Activated naive CD4-positive, alpha-beta T cell treated with anti-CD3 and anti-CD28 coated beads, Interleukin-2, amount 50 U/mL, for 24 hours (primary cell): ENCODE measurements around the gene NTN1.

ENCODE experiments used
- H3K27ac Mint-ChIP-seq: one replicate; pipeline ENCODE4 v1.8.0; 2021; ENCODE audit warnings: mild to moderate bottlenecking, mixed read lengths
- H3K27me3 Mint-ChIP-seq: one replicate; pipeline ENCODE4 v1.8.0; 2021; ENCODE audit warnings: mixed read lengths
- H3K36me3 Mint-ChIP-seq: one replicate; pipeline ENCODE4 v1.8.0; 2021; ENCODE audit warnings: mixed read lengths
- H3K4me1 Mint-ChIP-seq: one replicate; pipeline ENCODE4 v1.8.0; 2021; ENCODE audit warnings: mixed read lengths
- H3K4me3 Mint-ChIP-seq: one replicate; pipeline ENCODE4 v1.8.0; 2021; ENCODE audit warnings: mild to moderate bottlenecking, mixed read lengths
- H3K9me3 Mint-ChIP-seq: one replicate; pipeline ENCODE4 v1.8.0; 2021; ENCODE audit warnings: mixed read lengths

Gene NTN1

GRCh38 chr17:9051561-9051960 lies 30.3 kb downstream of the NTN1 start:
- Mint-ChIP-seq H3K27me3 (no peaks in the 10 kb centered on the region), H3K27ac (no peak overlapping the region), H3K36me3 (no peaks in the 10 kb centered on the region), H3K4me3 (no peak overlapping the region), H3K4me1 (no peaks in the 10 kb centered on the region), H3K9me3 (no peaks in the 10 kb centered on the region)

DNA sequence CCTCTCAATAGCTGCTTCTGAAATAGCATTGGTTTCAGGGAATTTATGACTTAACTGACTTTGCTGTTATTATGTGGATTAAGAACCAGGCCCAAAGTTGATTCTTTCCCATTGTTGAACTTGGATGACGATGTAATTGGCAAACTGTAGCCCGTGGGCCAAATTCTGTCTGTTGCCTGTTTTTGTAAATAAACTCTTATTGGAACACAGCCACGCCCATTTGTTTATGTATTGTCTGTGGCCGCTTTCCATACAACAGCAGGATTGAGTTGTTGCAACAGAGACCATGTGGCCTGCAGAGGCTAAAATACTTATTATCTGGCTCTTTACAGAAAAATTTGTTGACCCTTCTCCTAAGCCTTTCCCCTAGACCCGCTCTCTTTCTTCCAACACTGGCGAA lies 31.6 kb downstream of the NTN1 start:
- H3K4me3 Mint-ChIP-seq = no peak overlapping the region
- H3K27me3 Mint-ChIP-seq = no peaks in the 10 kb centered on the region
- H3K4me1 Mint-ChIP-seq = no peaks in the 10 kb centered on the region
- no peaks in the 10 kb centered on the region for H3K9me3 Mint-ChIP-seq
- no peak overlapping the region for H3K27ac Mint-ChIP-seq
- H3K36me3 Mint-ChIP-seq = no peaks in the 10 kb centered on the region

DNA sequence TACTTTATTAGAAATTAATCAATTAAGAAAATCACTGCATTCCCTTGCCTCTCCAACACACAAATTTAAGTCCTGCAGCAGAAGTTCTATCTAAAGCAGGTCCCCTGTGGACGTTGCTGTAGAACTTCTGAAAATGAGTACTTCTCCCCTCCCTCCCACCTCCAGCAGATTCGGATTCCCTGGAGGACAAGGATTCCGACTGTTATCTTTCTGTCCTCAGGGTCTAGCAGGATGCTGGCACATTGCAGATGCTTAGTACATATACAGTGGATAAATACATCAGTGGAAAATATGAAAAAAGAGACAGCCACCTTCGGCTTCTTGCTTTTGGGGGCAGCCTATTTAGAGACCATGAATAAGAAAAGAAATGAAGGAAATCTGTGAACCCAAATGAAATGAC lies 32.1 kb downstream of the NTN1 start:
- Mint-ChIP-seq H3K9me3 (no peaks in the 10 kb centered on the region), H3K36me3 (no peaks in the 10 kb centered on the region), H3K4me1 (no peaks in the 10 kb centered on the region), H3K4me3 (no peak overlapping the region), H3K27me3 (no peaks in the 10 kb centered on the region), H3K27ac (no peak overlapping the region)

GRCh38 chr17:9054126-9054975 lies 33.0 kb downstream of the NTN1 start:
- H3K36me3 Mint-ChIP-seq = no peaks in the 10 kb centered on the region
- H3K9me3 Mint-ChIP-seq = no peaks in the 10 kb centered on the region
- H3K27ac Mint-ChIP-seq = no peak overlapping the region
- H3K4me1 Mint-ChIP-seq = no peaks in the 10 kb centered on the region
- no peak overlapping the region for H3K4me3 Mint-ChIP-seq
- H3K27me3 Mint-ChIP-seq = no peaks in the 10 kb centered on the region

GRCh38 chr17:9055281-9055680 lies 34.0 kb downstream of the NTN1 start:
- H3K4me1 Mint-ChIP-seq = no peaks in the 10 kb centered on the region
- H3K27me3 Mint-ChIP-seq = no peaks in the 10 kb centered on the region
- no peaks in the 10 kb centered on the region for H3K36me3 Mint-ChIP-seq
- no peak overlapping the region for H3K27ac Mint-ChIP-seq
- H3K4me3 Mint-ChIP-seq = no peak overlapping the region
- no peaks in the 10 kb centered on the region for H3K9me3 Mint-ChIP-seq

DNA sequence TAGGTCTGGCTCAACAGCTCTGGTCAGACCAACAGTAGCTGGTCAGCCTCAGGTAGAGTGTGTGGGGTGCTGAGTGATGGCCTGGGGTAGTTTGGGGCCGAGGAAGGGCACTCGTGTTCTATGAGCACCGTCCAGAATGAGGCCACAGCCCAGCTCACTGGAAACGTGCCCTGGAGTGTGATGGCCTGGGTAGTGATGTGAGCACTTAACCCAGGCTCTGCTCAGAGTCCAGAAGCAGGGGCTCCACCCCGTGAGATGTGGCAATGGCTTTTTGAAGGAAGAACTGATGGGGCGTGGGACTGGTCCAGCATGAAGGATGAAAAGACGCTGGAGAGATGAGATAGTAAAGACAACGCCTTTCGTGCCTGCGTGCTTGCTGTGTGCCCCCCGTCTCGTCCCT lies 35.3 kb downstream of the NTN1 start:
- no peaks in the 10 kb centered on the region for H3K9me3 Mint-ChIP-seq
- H3K4me3 Mint-ChIP-seq = no peak overlapping the region
- no peak overlapping the region for H3K27ac Mint-ChIP-seq
- no peaks in the 10 kb centered on the region for H3K36me3 Mint-ChIP-seq
- no peaks in the 10 kb centered on the region for H3K27me3 Mint-ChIP-seq
- no peaks in the 10 kb centered on the region for H3K4me1 Mint-ChIP-seq

DNA sequence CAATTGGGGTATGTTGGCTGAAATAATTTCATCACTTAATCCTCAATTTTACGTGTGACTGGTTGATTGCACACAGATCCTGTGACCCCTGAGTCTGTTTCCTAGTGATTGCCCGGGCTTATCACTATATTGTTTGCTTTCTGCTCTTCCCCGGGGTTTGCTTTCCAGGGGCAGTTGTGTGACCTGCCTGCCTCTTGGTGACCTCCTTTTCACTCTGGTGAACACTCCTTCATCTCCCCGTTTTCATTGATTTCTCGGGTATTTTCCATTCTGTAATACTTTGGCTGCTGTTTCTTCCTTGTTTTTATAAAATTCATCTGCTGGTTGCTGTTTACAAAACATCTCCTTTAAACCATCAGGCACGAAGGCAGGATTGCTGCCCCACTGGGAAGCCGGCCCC lies 36.0 kb downstream of the NTN1 start:
- Mint-ChIP-seq H3K9me3 (no peaks in the 10 kb centered on the region), H3K4me3 (no peak overlapping the region), H3K36me3 (no peaks in the 10 kb centered on the region), H3K4me1 (no peaks in the 10 kb centered on the region), H3K27ac (no peak overlapping the region), H3K27me3 (no peaks in the 10 kb centered on the region)

- Mint-ChIP-seq H3K36me3 (no peaks in the 10 kb centered on the region), H3K9me3 (no peaks in the 10 kb centered on the region), H3K27ac (no peak overlapping the region), H3K27me3 (peaks cover 8% of the 10 kb centered on the region), H3K4me3 (no peak overlapping the region), H3K4me1 (no peaks in the 10 kb centered on the region)
Observed at GRCh38 chr17:9062399-9062902, 41.1 kb downstream of the NTN1 start.

DNA sequence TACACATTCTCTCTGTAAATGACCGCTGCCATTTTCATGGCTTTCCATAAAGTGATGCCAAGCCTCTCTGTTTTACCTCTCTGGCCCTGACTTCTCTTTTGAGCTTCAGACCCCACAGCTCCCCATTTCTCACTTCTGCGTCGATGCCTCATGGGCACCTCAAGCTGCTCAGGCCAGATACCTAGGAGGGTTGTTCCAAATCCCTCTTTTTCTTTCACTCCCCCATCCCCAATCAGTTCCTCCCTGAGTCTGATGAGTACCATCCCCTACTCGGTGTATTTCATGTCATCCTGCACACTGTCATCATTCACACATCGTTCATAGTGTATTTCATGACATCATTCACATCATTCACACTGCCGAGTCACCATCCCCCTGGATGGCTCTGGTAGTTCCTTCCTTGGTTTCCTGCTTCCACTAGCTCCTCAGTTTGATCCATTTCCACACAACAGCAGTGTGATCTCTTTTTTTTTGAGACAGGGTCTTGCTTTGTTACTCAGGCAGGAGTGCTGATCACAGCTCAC lies 43.1 kb downstream of the NTN1 start:
- Mint-ChIP-seq H3K9me3 (no peaks in the 10 kb centered on the region), H3K36me3 (no peaks in the 10 kb centered on the region), H3K4me3 (no peak overlapping the region), H3K4me1 (no peaks in the 10 kb centered on the region), H3K27ac (no peak overlapping the region), H3K27me3 (peaks cover 8% of the 10 kb centered on the region)

- H3K36me3 Mint-ChIP-seq = no peaks in the 10 kb centered on the region
- H3K4me1 Mint-ChIP-seq = no peaks in the 10 kb centered on the region
- H3K4me3 Mint-ChIP-seq = no peak overlapping the region
- no peaks in the 10 kb centered on the region for H3K9me3 Mint-ChIP-seq
- H3K27ac Mint-ChIP-seq = no peak overlapping the region
- peaks cover 3% of the 10 kb centered on the region for H3K27me3 Mint-ChIP-seq
Observed at GRCh38 chr17:9071016-9071415, 49.7 kb downstream of the NTN1 start.

DNA sequence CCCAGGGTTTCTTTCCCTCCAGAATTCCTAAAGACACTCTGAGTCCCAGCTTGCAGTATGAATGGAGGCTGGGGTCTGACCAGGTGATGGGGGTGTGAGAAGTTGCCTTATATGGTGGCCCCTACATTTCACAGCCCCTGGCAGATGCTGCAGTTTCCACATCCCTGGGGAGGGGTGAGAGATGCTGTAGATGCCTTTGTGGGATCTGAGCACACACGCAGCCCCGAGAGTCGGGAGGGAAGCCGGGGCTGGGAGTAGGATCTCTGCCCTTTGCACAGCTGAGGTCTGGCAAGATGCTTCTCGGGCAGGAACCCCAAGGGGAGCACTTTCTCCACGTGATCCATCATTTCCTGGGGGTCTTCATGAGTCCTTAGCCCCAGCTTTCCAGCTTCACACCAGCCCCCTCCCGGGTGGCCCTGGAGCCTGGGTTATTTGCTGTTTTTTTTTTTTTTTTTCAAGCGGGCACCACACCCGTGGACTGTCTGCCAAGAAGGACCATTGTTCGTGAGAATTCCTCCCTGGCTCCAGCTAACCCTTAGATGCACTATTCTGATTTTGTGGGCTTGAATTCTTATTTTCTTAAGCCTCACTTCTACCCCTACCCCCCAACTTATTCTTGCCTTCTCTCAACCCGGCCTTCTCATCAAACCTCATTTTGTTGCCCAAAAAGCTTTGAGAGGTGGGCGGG lies 50.6 kb downstream of the NTN1 start:
- no peaks in the 10 kb centered on the region for H3K9me3 Mint-ChIP-seq
- H3K4me1 Mint-ChIP-seq = no peaks in the 10 kb centered on the region
- no peak overlapping the region for H3K27ac Mint-ChIP-seq
- peaks cover 3% of the 10 kb centered on the region for H3K27me3 Mint-ChIP-seq
- no peaks in the 10 kb centered on the region for H3K36me3 Mint-ChIP-seq
- no peak overlapping the region for H3K4me3 Mint-ChIP-seq

- Mint-ChIP-seq H3K27me3 (no peaks in the 10 kb centered on the region), H3K27ac (no peak overlapping the region), H3K36me3 (no peaks in the 10 kb centered on the region), H3K4me1 (no peaks in the 10 kb centered on the region), H3K9me3 (no peaks in the 10 kb centered on the region), H3K4me3 (no peak overlapping the region)
Observed at GRCh38 chr17:9072696-9073339, 51.5 kb downstream of the NTN1 start.

GRCh38 chr17:9074131-9074530 lies 52.8 kb downstream of the NTN1 start:
- Mint-ChIP-seq H3K27me3 (no peaks in the 10 kb centered on the region), H3K9me3 (no peaks in the 10 kb centered on the region), H3K4me3 (no peak overlapping the region), H3K36me3 (no peaks in the 10 kb centered on the region), H3K27ac (no peak overlapping the region), H3K4me1 (peaks cover 8% of the 10 kb centered on the region)

- Mint-ChIP-seq H3K27me3 (no peaks in the 10 kb centered on the region), H3K9me3 (no peaks in the 10 kb centered on the region), H3K4me1 (peaks cover 21% of the 10 kb centered on the region), H3K4me3 (no peak overlapping the region), H3K27ac (no peak overlapping the region), H3K36me3 (no peaks in the 10 kb centered on the region)
Observed at GRCh38 chr17:9079461-9080103, 58.3 kb downstream of the NTN1 start.

DNA sequence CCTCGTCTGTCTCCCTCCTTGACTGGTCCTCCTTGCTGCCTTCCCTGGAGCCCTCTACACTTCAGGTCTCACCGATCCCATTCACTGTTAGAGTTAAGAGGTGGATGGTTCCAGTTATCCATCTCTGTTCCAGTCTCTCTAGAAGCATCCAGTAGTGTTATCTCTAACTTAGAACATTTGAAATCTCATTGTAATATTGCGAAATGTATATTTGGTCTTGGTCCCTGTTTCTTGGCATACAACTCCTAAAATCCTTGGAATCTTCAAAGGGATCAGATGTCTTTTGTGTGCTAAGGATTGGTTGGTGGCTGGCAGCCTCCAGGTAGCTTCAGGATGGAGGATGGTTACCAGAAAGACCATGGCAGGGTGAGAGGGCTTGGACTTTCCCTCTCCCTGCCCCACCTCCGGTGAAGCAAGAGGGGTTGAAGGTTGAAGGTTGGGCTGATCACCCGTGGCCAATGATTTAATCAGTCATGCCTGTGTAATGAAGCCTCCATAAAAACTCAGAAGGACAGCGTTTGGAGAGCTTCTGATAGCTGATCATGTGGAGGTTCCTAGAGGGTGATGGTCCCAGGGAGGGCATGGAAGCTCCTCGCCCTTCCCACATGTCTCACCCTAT lies 59.1 kb downstream of the NTN1 start:
- Mint-ChIP-seq H3K4me3 (peak overlapping the region; percentile 9), H3K27ac (peak overlapping the region; percentile 79)

More for the DNA sequence above, 59.1 kb downstream of the NTN1 start:
- Mint-ChIP-seq H3K9me3 (no peaks in the 10 kb centered on the region), H3K36me3 (no peaks in the 10 kb centered on the region), H3K4me1 (peaks cover 21% of the 10 kb centered on the region), H3K27me3 (no peaks in the 10 kb centered on the region)
